Measurements from ENCODE around the gene MAML3. TPM values are rescaled to one million over a fixed set of nuclear protein-coding genes. Genes with fewer than 3 reads are reported as not detected.

The MAML3 gene
- total and polyA plus RNA-seq, 2 experiments from 2014 or later: 4.1 to 11.2 TPM

DNA sequence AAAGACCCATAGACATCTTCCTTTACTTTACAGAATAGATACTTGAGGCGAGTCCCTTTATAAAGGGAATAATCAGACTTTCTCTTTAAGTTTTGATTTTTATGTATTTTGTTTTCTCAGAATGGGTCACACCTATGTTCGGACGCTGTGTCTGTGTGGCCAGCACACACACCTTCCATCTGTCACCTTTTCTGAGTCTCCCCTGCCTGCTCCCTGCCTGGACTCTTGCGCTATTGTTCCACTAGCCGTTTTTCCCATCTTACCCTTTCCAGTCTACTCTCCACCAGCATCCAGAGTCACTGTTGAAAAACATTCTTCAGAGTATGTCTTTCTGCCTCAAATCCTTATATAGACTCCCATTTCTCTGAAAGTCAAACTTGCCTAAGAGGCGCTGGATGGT, 236.1 kb downstream of the MAML3 start:
- Histone ChIP-seq H4K20me1 (ENCODE audit: insufficient read depth, poor library complexity, severe bottlenecking) (no peaks in the 10 kb centered on the region), H3K4me3 (no peak overlapping the region), H3K4me1 (ENCODE audit: insufficient read depth) (peaks cover 19% of the 10 kb centered on the region), H3K36me3 (replicated peaks; ENCODE audit: insufficient read depth, low read depth) (no peaks in the 10 kb centered on the region), H3K9me3 (ENCODE audit: low read depth) (no peaks in the 10 kb centered on the region), H3K27ac (no peak overlapping the region), H3K4me2 (no peak overlapping the region), H3K9me2 (replicated peaks; ENCODE audit: insufficient read depth) (no peaks in the 10 kb centered on the region), H3K27me3 (no peaks in the 10 kb centered on the region), H2AFZ (no peak overlapping the region), H3K79me2 (peaks cover 2% of the 10 kb centered on the region)
- 88% methylated on average over 6 of the region's 6 CpGs for whole genome bisulfite sequencing (ENCODE audit: low lambda C conversion rate, missing lambda C conversion rate)
- TF ChIP-seq, protein P1, sequence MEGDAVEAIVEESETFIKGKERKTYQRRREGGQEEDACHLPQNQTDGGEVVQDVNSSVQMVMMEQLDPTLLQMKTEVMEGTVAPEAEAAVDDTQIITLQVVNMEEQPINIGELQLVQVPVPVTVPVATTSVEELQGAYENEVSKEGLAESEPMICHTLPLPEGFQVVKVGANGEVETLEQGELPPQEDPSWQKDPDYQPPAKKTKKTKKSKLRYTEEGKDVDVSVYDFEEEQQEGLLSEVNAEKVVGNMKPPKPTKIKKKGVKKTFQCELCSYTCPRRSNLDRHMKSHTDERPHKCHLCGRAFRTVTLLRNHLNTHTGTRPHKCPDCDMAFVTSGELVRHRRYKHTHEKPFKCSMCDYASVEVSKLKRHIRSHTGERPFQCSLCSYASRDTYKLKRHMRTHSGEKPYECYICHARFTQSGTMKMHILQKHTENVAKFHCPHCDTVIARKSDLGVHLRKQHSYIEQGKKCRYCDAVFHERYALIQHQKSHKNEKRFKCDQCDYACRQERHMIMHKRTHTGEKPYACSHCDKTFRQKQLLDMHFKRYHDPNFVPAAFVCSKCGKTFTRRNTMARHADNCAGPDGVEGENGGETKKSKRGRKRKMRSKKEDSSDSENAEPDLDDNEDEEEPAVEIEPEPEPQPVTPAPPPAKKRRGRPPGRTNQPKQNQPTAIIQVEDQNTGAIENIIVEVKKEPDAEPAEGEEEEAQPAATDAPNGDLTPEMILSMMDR (IDR thresholded peaks at IDR 0.05; ENCODE audit: poor library complexity): no peak
- TF ChIP-seq EZH2phosphoT487 (IDR thresholded peaks at IDR 0.05; ENCODE audit: low read depth, severe bottlenecking, unreplicated experiment): no peak
- TF ChIP-seq EZH2 (IDR thresholded peaks at IDR 0.05; ENCODE audit: borderline replicate concordance): no peak
- DNase-seq (ENCODE audit: low spot score): no peak

DNA sequence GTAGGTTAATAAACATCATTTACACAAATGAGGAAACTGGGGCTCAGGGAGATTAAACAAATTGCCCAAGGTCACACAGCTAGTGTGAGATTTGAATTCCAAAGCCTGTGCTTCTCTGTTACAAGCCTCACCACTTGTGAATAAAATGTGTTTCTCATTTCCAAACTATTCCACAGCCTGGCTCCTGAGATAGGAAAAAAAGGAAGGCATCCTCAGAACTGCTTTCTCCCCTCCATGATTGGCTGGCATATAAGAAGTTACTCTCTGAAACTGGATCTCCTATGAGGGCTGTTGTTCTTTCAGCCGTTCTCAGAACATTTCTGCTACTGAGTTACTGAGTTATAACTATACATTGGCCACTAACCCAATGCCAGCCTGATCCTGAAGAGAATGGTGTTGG, 237.9 kb downstream of the MAML3 start:
- Histone ChIP-seq H3K79me2 (peaks cover 2% of the 10 kb centered on the region), H3K9me2 (replicated peaks; ENCODE audit: insufficient read depth) (no peaks in the 10 kb centered on the region), H3K4me2 (no peak overlapping the region), H3K4me1 (ENCODE audit: insufficient read depth) (peaks cover 19% of the 10 kb centered on the region), H3K27me3 (no peaks in the 10 kb centered on the region), H3K27ac (no peak overlapping the region), H2AFZ (no peak overlapping the region), H3K36me3 (replicated peaks; ENCODE audit: insufficient read depth, low read depth) (no peaks in the 10 kb centered on the region), H3K4me3 (no peak overlapping the region), H3K9me3 (ENCODE audit: low read depth) (no peaks in the 10 kb centered on the region), H4K20me1 (ENCODE audit: insufficient read depth, poor library complexity, severe bottlenecking) (no peaks in the 10 kb centered on the region)
- no peak for DNase-seq (ENCODE audit: low spot score)
- 56% methylated on average over 1 of the region's 1 CpG for WGBS (ENCODE audit: low lambda C conversion rate, missing lambda C conversion rate)
- TF ChIP-seq, protein P1 (IDR thresholded peaks at IDR 0.05; ENCODE audit: poor library complexity): no peak
- no peak for TF ChIP-seq EZH2 (IDR thresholded peaks at IDR 0.05; ENCODE audit: borderline replicate concordance)
- no peak for TF ChIP-seq EZH2phosphoT487 (IDR thresholded peaks at IDR 0.05; ENCODE audit: low read depth, severe bottlenecking, unreplicated experiment)

DNA sequence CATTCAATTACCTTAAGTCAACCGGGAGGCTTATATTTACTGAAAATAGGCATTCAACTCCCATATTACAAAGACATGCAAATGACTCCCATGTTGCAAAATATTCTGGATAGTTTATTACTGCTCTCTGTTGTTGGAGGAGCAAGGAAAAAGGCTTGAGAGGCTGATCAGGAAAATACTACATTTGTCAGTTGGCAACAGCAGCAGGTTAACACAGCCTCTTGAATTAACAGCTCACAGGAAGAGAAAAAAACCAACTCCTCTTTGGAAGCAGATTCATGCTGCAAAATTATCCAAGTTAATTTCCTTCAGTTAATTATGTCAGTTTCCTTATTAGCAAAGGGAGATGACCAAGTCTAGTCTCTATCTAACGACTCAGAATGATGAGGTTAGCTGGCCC, 238.9 kb downstream of the MAML3 start:
- no peak overlapping the region for H3K27ac ChIP-seq
- H3K9me2 ChIP-seq (replicated peaks; ENCODE audit: insufficient read depth): no peaks in the 10 kb centered on the region
- H2AFZ ChIP-seq: no peak overlapping the region
- H3K4me2 ChIP-seq: no peak overlapping the region
- no peaks in the 10 kb centered on the region for H4K20me1 ChIP-seq (ENCODE audit: insufficient read depth, poor library complexity, severe bottlenecking)
- no peaks in the 10 kb centered on the region for H3K36me3 ChIP-seq (replicated peaks; ENCODE audit: insufficient read depth, low read depth)
- H3K4me1 ChIP-seq (ENCODE audit: insufficient read depth): peaks cover 15% of the 10 kb centered on the region
- peaks cover 2% of the 10 kb centered on the region for H3K79me2 ChIP-seq
- H3K9me3 ChIP-seq (ENCODE audit: low read depth): no peaks in the 10 kb centered on the region
- 87% methylated on average over 2 of the region's 2 CpGs for WGBS (ENCODE audit: low lambda C conversion rate, missing lambda C conversion rate)
- no peaks in the 10 kb centered on the region for H3K27me3 ChIP-seq
- no peak for TF ChIP-seq EZH2 (IDR thresholded peaks at IDR 0.05; ENCODE audit: borderline replicate concordance)
- TF ChIP-seq, protein P1 (IDR thresholded peaks at IDR 0.05; ENCODE audit: poor library complexity): no peak
- no peak for TF ChIP-seq EZH2phosphoT487 (IDR thresholded peaks at IDR 0.05; ENCODE audit: low read depth, severe bottlenecking, unreplicated experiment)
- no peak for DNase-seq (ENCODE audit: low spot score)
- H3K4me3 ChIP-seq: no peak overlapping the region

Measured in hepatocyte (in vitro differentiated cells).